ENCODE data around the gene CRTC1. TPM values are rescaled to one million over a fixed set of nuclear protein-coding genes. Genes with fewer than 3 reads are reported as not detected.

CRTC1 gene
- total RNA-seq, 4 donors from 2014 or later, result 1.8 to 3.6 (median 2.1) TPM

DNA sequence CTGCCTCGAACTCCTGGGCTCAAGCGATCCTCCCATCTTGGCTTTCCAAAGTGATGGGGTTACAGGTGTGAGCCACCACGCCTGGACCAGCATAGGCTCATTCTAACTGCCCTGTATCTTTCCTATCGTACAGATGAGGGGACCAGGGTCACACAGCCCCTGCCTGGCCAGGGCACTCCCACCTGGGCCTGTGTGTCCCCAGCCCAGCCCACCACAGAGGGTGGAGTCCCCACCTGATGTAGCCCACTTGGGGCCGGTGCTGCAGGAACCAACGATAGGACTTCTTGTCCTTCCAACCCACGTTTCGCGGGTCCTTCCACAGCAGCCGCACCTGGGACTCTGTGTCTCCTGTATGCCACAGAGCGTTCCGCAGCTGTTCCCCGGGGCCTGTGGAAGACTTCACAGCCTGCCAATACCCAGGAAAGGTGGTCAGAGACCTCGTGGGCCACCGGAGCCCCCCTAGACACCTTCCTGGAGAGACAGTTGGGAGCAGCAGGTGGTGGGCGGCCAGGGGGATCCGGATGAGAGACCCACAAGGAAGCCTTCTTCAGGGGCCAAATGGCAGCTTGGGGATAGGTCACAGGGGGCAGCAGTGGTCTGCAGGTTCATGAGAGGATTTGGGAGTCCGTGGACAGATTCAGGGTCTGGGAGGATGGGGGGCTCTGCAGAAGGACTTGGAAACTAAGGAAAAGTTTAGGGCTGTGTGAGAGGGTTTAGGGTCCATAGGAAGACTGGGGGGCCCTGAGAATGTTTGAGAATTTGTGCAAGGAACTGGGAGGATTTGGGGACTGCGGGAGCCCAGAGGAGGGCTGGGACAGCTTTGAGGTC is 100.7 kb downstream of the CRTC1 start:
- Histone ChIP-seq H3K4me3 (no peak overlapping the region), H3K36me3 (no peaks in the 10 kb centered on the region), H3K9me3 (no peaks in the 10 kb centered on the region), H3K4me1 (peaks cover 12 to 39% (median 17%) of the 10 kb centered on the region in 3 donors), H3K27me3 (peaks cover 16 to 90% (median 24%) of the 10 kb centered on the region in 4 donors), H3K27ac (no peak overlapping the region)
- intact Hi-C loops (cut with DNase I), result no loop called here
- TF ChIP-seq POLR2A (IDR thresholded peaks at IDR 0.05), result no peak
- TF ChIP-seq CTCF (IDR thresholded peaks at IDR 0.05), result no peak
- no peak for DNase-seq
- WGBS, 2 donors, result 68 to 74% methylated on average over 9 to 13 of the region's 19 CpGs

GRCh38 chr19:18784786-18785120 is 101.3 kb downstream of the CRTC1 start:
- WGBS, 2 donors, result 80 to 84% methylated on average over 5 to 16 of the region's 16 CpGs
- peaks cover 18 to 45% (median 23%) of the 10 kb centered on the region in 3 donors for H3K4me1 ChIP-seq
- H3K9me3 ChIP-seq, result no peaks in the 10 kb centered on the region
- TF ChIP-seq CTCF (IDR thresholded peaks at IDR 0.05) (no peak), POLR2A (IDR thresholded peaks at IDR 0.05) (no peak)
- intact Hi-C loops (cut with DNase I), result no loop called here
- H3K27ac ChIP-seq, result no peak overlapping the region
- no peak for DNase-seq
- H3K36me3 ChIP-seq, result no peaks in the 10 kb centered on the region
- no peak overlapping the region for H3K4me3 ChIP-seq
- peaks cover 21 to 91% (median 30%) of the 10 kb centered on the region in 4 donors for H3K27me3 ChIP-seq

GRCh38 chr19:18785179-18786124 is 102.0 kb downstream of the CRTC1 start:
- H3K27me3 ChIP-seq, result peaks cover 28 to 92% (median 37%) of the 10 kb centered on the region in 4 donors
- DNase-seq, result no peak
- peak overlapping the region in 1 of 4 donors; percentile 34 for H3K27ac ChIP-seq
- H3K9me3 ChIP-seq, result no peaks in the 10 kb centered on the region
- intact Hi-C loops (cut with DNase I), result no loop called here
- no peak for TF ChIP-seq CTCF (IDR thresholded peaks at IDR 0.05)
- no peak for TF ChIP-seq POLR2A (IDR thresholded peaks at IDR 0.05)
- peaks cover 24 to 52% (median 30%) of the 10 kb centered on the region in 3 donors for H3K4me1 ChIP-seq
- no peaks in the 10 kb centered on the region for H3K36me3 ChIP-seq
- H3K4me3 ChIP-seq, result peak overlapping the region in 1 of 4 donors; percentile 50
- 12 to 41% methylated on average over 10 to 15 of the region's 65 CpGs for WGBS, 2 donors

DNA sequence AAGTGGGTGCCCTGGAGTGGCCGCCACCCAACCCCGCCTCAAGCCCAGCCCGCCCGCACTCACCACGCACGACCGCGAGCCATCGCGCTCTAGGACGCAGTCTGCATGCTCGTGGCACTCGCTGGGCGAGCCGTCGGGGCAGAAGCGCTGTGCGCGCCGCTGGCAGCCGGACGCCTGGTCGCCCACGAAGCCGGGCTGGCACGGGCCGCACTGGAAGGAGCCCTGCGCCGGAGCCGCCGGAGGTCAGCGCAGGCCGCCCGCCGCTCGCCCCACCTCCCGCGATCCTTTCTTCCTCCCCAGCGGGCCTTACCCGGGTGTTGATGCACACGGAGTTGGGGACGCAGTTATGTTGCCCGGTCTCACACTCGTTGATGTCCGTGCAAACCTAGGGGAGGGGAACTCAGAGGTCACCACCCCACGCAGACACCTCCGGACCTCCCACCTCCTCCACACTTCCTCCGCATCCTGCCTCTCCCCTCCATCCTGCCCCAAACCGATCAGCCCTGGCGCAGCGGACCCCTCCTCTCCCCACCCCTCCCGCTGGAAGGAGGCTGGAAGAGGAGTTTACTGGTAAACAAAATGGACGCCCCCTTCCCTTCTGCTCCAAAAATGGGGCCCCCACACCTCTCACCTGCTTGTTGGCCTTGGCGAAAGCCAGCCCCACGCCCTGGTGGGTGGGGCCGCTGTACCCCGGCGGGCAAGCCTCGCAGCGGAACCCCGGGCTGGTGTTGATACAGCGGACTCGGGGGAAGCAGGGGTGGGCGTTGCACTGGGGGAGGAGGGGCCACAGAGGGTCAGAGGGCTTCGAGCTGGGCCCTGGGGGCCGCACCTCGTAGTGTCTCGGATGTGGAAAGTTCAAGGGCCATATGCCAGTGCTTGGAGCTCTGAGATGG is 105.3 kb downstream of the CRTC1 start:
- H3K27me3 ChIP-seq, result peaks cover 37 to 100% (median 48%) of the 10 kb centered on the region in 4 donors
- 1% methylated on average over 17 of the region's 68 CpGs; no CpG with 5 or more reads in 1 of the 2 donors for WGBS, 2 donors
- no peak overlapping the region for H3K27ac ChIP-seq
- peaks cover 31 to 62% (median 36%) of the 10 kb centered on the region in 3 donors for H3K4me1 ChIP-seq
- no peaks in the 10 kb centered on the region for H3K9me3 ChIP-seq
- TF ChIP-seq POLR2A (IDR thresholded peaks at IDR 0.05), result no peak
- no peak for TF ChIP-seq CTCF (IDR thresholded peaks at IDR 0.05)
- peak overlapping the region in 2 of 4 donors; percentile 5 to 59 for H3K4me3 ChIP-seq
- DNase-seq, result no peak
- H3K36me3 ChIP-seq, result no peaks in the 10 kb centered on the region
- intact Hi-C loops (cut with DNase I), result no loop called here
